ENCODE data around the gene SLC6A4.

SLC6A4 gene

GRCh38 chr17:30217054-30217453 lies 18.4 kb downstream of the SLC6A4 start:
- Histone ChIP-seq H3K4me3 (ENCODE audit: low read depth, low read length) (no peak overlapping the region), H3K27me3 (no peaks in the 10 kb centered on the region), H3K4me1 (no peaks in the 10 kb centered on the region), H3K36me3 (no peaks in the 10 kb centered on the region), H3K9me3 (no peaks in the 10 kb centered on the region)
- no peak for DNase-seq
- no peak for TF ChIP-seq CTCF (IDR thresholded peaks at IDR 0.05; ENCODE audit: low read depth, low read length)

- H3K9me3 ChIP-seq, result no peaks in the 10 kb centered on the region
- H3K4me3 ChIP-seq (ENCODE audit: low read depth, low read length), result no peak overlapping the region
- no peaks in the 10 kb centered on the region for H3K4me1 ChIP-seq
- DNase-seq, result no peak
- no peak for TF ChIP-seq CTCF (IDR thresholded peaks at IDR 0.05; ENCODE audit: low read depth, low read length)
- no peaks in the 10 kb centered on the region for H3K36me3 ChIP-seq
- no peaks in the 10 kb centered on the region for H3K27me3 ChIP-seq
These were observed 22.7 kb downstream of the SLC6A4 start for GRCh38 chr17:30212750-30213149.

- Histone ChIP-seq H3K4me1 (no peaks in the 10 kb centered on the region), H3K9me3 (no peaks in the 10 kb centered on the region), H3K27me3 (no peaks in the 10 kb centered on the region), H3K4me3 (ENCODE audit: low read depth, low read length) (no peak overlapping the region), H3K36me3 (no peaks in the 10 kb centered on the region)
- no peak for TF ChIP-seq CTCF (IDR thresholded peaks at IDR 0.05; ENCODE audit: low read depth, low read length)
- DNase-seq, result no peak
These were observed 24.1 kb downstream of the SLC6A4 start for GRCh38 chr17:30211371-30211770.

- no peaks in the 10 kb centered on the region for H3K4me1 ChIP-seq
- H3K4me3 ChIP-seq (ENCODE audit: low read depth, low read length), result no peak overlapping the region
- H3K36me3 ChIP-seq, result no peaks in the 10 kb centered on the region
- TF ChIP-seq CTCF (IDR thresholded peaks at IDR 0.05; ENCODE audit: low read depth, low read length), result no peak
- H3K27me3 ChIP-seq, result no peaks in the 10 kb centered on the region
- no peak for DNase-seq
- H3K9me3 ChIP-seq, result no peaks in the 10 kb centered on the region
These were observed 24.6 kb downstream of the SLC6A4 start for GRCh38 chr17:30210901-30211300.

- DNase-seq, result no peak
These were observed 25.1 kb downstream of the SLC6A4 start for GRCh38 chr17:30210366-30210765.

GRCh38 chr17:30209930-30210329 lies 25.6 kb downstream of the SLC6A4 start:
- no peak for TF ChIP-seq CTCF (IDR thresholded peaks at IDR 0.05; ENCODE audit: low read depth, low read length)
- Histone ChIP-seq H3K4me3 (ENCODE audit: low read depth, low read length) (no peak overlapping the region), H3K27me3 (no peaks in the 10 kb centered on the region), H3K4me1 (no peaks in the 10 kb centered on the region), H3K36me3 (no peaks in the 10 kb centered on the region), H3K9me3 (no peaks in the 10 kb centered on the region)
- DNase-seq, result no peak

More at GRCh38 chr17:30210366-30210765, 25.1 kb downstream of the SLC6A4 start:
- no peaks in the 10 kb centered on the region for H3K36me3 ChIP-seq
- no peak overlapping the region for H3K4me3 ChIP-seq (ENCODE audit: low read depth, low read length)
- TF ChIP-seq CTCF (IDR thresholded peaks at IDR 0.05; ENCODE audit: low read depth, low read length), result no peak
- H3K27me3 ChIP-seq, result no peaks in the 10 kb centered on the region
- H3K9me3 ChIP-seq, result no peaks in the 10 kb centered on the region
- H3K4me1 ChIP-seq, result no peaks in the 10 kb centered on the region

All from BE2C (cell line).